Natural killer cell (primary cell): ENCODE data around the gene TMED4. TPM values are rescaled to one million over a fixed set of nuclear protein-coding genes. Genes with fewer than 3 reads are reported as not detected.

Experiments used
- ATAC-seq, 3 donors: fragments of 150-1000 bp in 2 of 3; fragments of 200-7000 bp in 1 of 3; cut with Tn5 transposase; 1 replicate in 1 of 3; 2 replicates in 2 of 3; pipeline ENCODE4 v1.10.0; 2021; ENCODE audit warnings: mild to moderate bottlenecking in 2 of 3, moderate library complexity in 2 of 3
- DNase-seq, 2 donors: peaks; one replicate each; pipeline versions ENCODE4 v3.0.0 to v3.0.0-alpha.2; 2013 to 2021; ENCODE audit warnings: mixed read lengths in 1 of 2
- H3K27ac ChIP-seq: one replicate; pipeline ENCODE4 v1.5.1; 2013; ENCODE audit warnings: mild to moderate bottlenecking, low read length
- H3K27me3 ChIP-seq: one replicate; pipeline ENCODE4 v1.6.1; 2013; ENCODE audit warnings: low read length; ENCODE audit not compliant: control insufficient read depth, insufficient read depth
- H3K36me3 ChIP-seq: one replicate; pipeline ENCODE4 v1.6.1; 2013; ENCODE audit warnings: low read length; ENCODE audit not compliant: control insufficient read depth, insufficient read depth
- H3K4me1 ChIP-seq: one replicate; pipeline ENCODE4 v1.6.1; 2013; ENCODE audit warnings: low read length; ENCODE audit not compliant: control insufficient read depth, insufficient read depth
- H3K4me3 ChIP-seq: one replicate; pipeline ENCODE4 v1.5.1; 2013; ENCODE audit warnings: low read length
- H3K9me3 ChIP-seq: one replicate; pipeline ENCODE4 v1.6.1; 2013; ENCODE audit warnings: low read length; ENCODE audit not compliant: control insufficient read depth, insufficient read depth
- H3K27ac Mint-ChIP-seq, 2 donors: one replicate each; pipeline ENCODE4 v1.8.0; 2022; ENCODE audit warnings: mild to moderate bottlenecking in 2 of 2, mixed read lengths in 2 of 2, moderate library complexity in 1 of 2
- H3K27me3 Mint-ChIP-seq, 2 donors: one replicate each; pipeline ENCODE4 v1.8.0; 2022; ENCODE audit warnings: low read depth in 2 of 2, mixed read lengths in 2 of 2
- H3K36me3 Mint-ChIP-seq: one replicate; pipeline ENCODE4 v1.8.0; 2022; ENCODE audit warnings: mixed read lengths
- H3K4me1 Mint-ChIP-seq, 2 donors: one replicate each; pipeline ENCODE4 v1.8.0; 2022; ENCODE audit warnings: mixed read lengths in 2 of 2
- H3K4me3 Mint-ChIP-seq: one replicate; pipeline ENCODE4 v1.8.0; 2022; ENCODE audit warnings: mild to moderate bottlenecking, moderate library complexity, mixed read lengths
- H3K9me3 Mint-ChIP-seq, 2 donors: one replicate each; pipeline ENCODE4 v1.8.0; 2022; ENCODE audit warnings: mixed read lengths in 2 of 2
- CTCF ChIP-seq: fragments of 200-600 bp; IDR thresholded peaks from one replicate; pipeline ENCODE4 v1.8.0; 2022; ENCODE audit warnings: antibody characterized with exemption
- WGBS: methylation state at CpG from one replicate; pipeline ENCODE4 v1.1.7; 2013; ENCODE audit warnings: missing lambda C conversion rate; ENCODE audit not compliant: insufficient coverage; 5-methylcytosine and 5-hydroxymethylcytosine counted together
- intact Hi-C: fragments of 100-400 bp; cut with micrococcal nuclease; formaldehyde crosslinking; loops from one replicate; pipeline ENCODE4 v1.14.2; 2022
- total RNA-seq, 4 donors: library from RNA; stranded (reverse); fragments of 120-200 nt in 1 of 4; gene quantifications; one replicate each; pipeline versions ENCODE4 v1.2.3 to v1.2.4, GENCODE V29; 2013 to 2022

TMED4 gene
- total RNA-seq, 3 donors from 2014 or later (not counting 1 experiment from before 2014, with no cell fraction given), result 93.1 to 101 (median 94.1) TPM

GRCh38 chr7:44539669-44540506 lies 42.1 kb downstream of the TMED4 start:
- Mint-ChIP-seq H3K36me3 (no peaks in the 10 kb centered on the region), H3K4me3 (no peak overlapping the region)

GRCh38 chr7:44538798-44539668 lies 43.0 kb downstream of the TMED4 start:
- Mint-ChIP-seq H3K9me3 (no peaks in the 10 kb centered on the region), H3K27ac (no peak overlapping the region), H3K4me1 (no peaks in the 10 kb centered on the region), H3K27me3 (no peaks in the 10 kb centered on the region), H3K4me3 (no peak overlapping the region), H3K36me3 (no peaks in the 10 kb centered on the region)
- ATAC-seq (no peak), DNase-seq (no peak)
- intact Hi-C loops, result no loop called here
- no peak for TF ChIP-seq CTCF
- no peaks in the 10 kb centered on the region for H3K27me3 ChIP-seq
- H3K27ac ChIP-seq, result no peak overlapping the region
- no peak overlapping the region for H3K4me3 ChIP-seq
- H3K36me3 ChIP-seq, result no peaks in the 10 kb centered on the region
- no peaks in the 10 kb centered on the region for H3K4me1 ChIP-seq
- no peaks in the 10 kb centered on the region for H3K9me3 ChIP-seq
- WGBS, result 89% methylated on average over 32 of the region's 32 CpGs

More at GRCh38 chr7:44539669-44540506, 42.1 kb downstream of the TMED4 start:
- H3K9me3 Mint-ChIP-seq, result no peaks in the 10 kb centered on the region
- Histone ChIP-seq H3K9me3 (no peaks in the 10 kb centered on the region), H3K27me3 (no peaks in the 10 kb centered on the region), H3K4me1 (no peaks in the 10 kb centered on the region), H3K36me3 (no peaks in the 10 kb centered on the region), H3K4me3 (no peak overlapping the region), H3K27ac (no peak overlapping the region)
- no peak for TF ChIP-seq CTCF
- intact Hi-C loops, result no loop called here
- no peaks in the 10 kb centered on the region for H3K27me3 Mint-ChIP-seq
- no peaks in the 10 kb centered on the region for H3K4me1 Mint-ChIP-seq
- ATAC-seq (no peak), DNase-seq (no peak)
- no peak overlapping the region for H3K27ac Mint-ChIP-seq
- WGBS, result 93% methylated on average over 27 of the region's 27 CpGs

GRCh38 chr7:44538093-44538797 lies 43.8 kb downstream of the TMED4 start:
- no peaks in the 10 kb centered on the region for H3K36me3 Mint-ChIP-seq
- H3K27me3 Mint-ChIP-seq, result no peaks in the 10 kb centered on the region
- no peak overlapping the region for H3K4me3 ChIP-seq
- H3K9me3 ChIP-seq, result no peaks in the 10 kb centered on the region
- no peak for ATAC-seq
- H3K4me3 Mint-ChIP-seq, result no peak overlapping the region
- TF ChIP-seq CTCF, result no peak
- no peak overlapping the region for H3K27ac Mint-ChIP-seq
- H3K27me3 ChIP-seq, result no peaks in the 10 kb centered on the region
- H3K36me3 ChIP-seq, result no peaks in the 10 kb centered on the region
- intact Hi-C loops, result no loop called here
- H3K9me3 Mint-ChIP-seq, result no peaks in the 10 kb centered on the region
- no peaks in the 10 kb centered on the region for H3K4me1 Mint-ChIP-seq
- H3K4me1 ChIP-seq, result no peaks in the 10 kb centered on the region
- 87% methylated on average over 17 of the region's 17 CpGs for WGBS
- H3K27ac ChIP-seq, result no peak overlapping the region
- no peak for DNase-seq
